Thoracic aorta (tissue), 2 donors: ENCODE data around the gene RXRG. TPM values are rescaled to one million over a fixed set of nuclear protein-coding genes. Genes with fewer than 3 reads are reported as not detected.

Source experiments
- ATAC-seq: fragments of 150-250 bp; one replicate; pipeline ENCODE4 v1.8.0; 2017; ENCODE audit warnings: low read depth; ENCODE audit not compliant: insufficient number of reproducible peaks, low FRiP score
- DNase-seq: peaks from one replicate; pipeline ENCODE4 v3.0.0-alpha.2; 2020; ENCODE audit warnings: low spot score
- H3K27ac ChIP-seq, 2 donors: fragments of 200-600 bp; sonication (generic); 1 replicate in 1 of 2; 2 replicates in 1 of 2; pipeline ENCODE4 v1.5.1; 2016; ENCODE audit warnings: mild to moderate bottlenecking in 2 of 2, moderate library complexity in 2 of 2
- H3K27me3 ChIP-seq: fragments of 200-600 bp; sonication (generic); replicated peaks from 2 replicates; pipeline ENCODE4 v1.6.0; 2016; ENCODE audit warnings: mild to moderate bottlenecking; ENCODE audit not compliant: insufficient read depth
- H3K36me3 ChIP-seq: fragments of 200-600 bp; sonication (generic); one replicate; pipeline ENCODE4 v1.5.1; 2016
- H3K4me1 ChIP-seq, 2 donors: fragments of 200-600 bp; sonication (generic); 1 replicate in 1 of 2; 2 replicates in 1 of 2; pipeline versions ENCODE4 v1.5.1 to v1.6.0; 2016; ENCODE audit warnings: low read depth in 2 of 2, mild to moderate bottlenecking in 1 of 2; ENCODE audit not compliant: control insufficient read depth in 1 of 2
- H3K4me3 ChIP-seq: fragments of 200-600 bp; sonication (generic); 2 replicates; pipeline ENCODE4 v1.5.1; 2016; ENCODE audit warnings: mild to moderate bottlenecking
- H3K9me3 ChIP-seq: fragments of 200-600 bp; sonication (generic); 2 replicates; pipeline ENCODE4 v1.5.1; 2016
- total RNA-seq, 2 donors: library from RNA; depleted of rRNA; stranded (reverse); fragments of >200 nt; gene quantifications; one replicate each; pipeline versions ENCODE4 v1.1.0 to v1.2.3, GENCODE V29; 2016
- TF ChIP-seq, protein P1 (sequence below): fragments of 200-600 bp; sonication (generic); IDR thresholded peaks from one replicate; pipeline ENCODE4 v1.5.1; 2019; ENCODE audit warnings: antibody characterized with exemption

The RXRG gene
- total RNA-seq, 2 donors from 2014 or later = 2.8 TPM; not detected in 1

DNA sequence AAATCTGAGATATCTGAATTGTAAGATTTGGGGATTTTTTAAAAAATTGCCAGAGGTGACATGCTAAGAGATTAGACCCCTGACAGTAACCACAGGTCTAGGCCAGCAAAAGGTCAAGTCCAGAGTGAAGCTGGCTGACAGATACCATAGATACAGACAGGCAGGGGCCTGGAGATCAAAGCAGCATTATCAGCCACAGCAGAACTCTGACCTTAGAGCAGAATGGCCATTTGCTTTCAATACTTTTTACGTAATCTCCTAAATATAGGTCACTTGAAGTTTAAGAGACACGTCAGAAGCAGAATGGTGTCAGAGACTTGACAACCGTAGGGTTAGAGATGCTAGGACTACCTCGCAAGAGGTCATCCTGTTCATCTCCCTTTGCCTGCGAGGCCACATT lies 40.8 kb upstream of the RXRG start:
- Histone ChIP-seq H3K27me3 (no peaks in the 10 kb centered on the region), H3K4me1 (no peaks in the 10 kb centered on the region), H3K9me3 (no peaks in the 10 kb centered on the region), H3K4me3 (no peak overlapping the region), H3K27ac (no peak overlapping the region), H3K36me3 (no peaks in the 10 kb centered on the region)
- ATAC-seq = no peak
- TF ChIP-seq, protein P1, sequence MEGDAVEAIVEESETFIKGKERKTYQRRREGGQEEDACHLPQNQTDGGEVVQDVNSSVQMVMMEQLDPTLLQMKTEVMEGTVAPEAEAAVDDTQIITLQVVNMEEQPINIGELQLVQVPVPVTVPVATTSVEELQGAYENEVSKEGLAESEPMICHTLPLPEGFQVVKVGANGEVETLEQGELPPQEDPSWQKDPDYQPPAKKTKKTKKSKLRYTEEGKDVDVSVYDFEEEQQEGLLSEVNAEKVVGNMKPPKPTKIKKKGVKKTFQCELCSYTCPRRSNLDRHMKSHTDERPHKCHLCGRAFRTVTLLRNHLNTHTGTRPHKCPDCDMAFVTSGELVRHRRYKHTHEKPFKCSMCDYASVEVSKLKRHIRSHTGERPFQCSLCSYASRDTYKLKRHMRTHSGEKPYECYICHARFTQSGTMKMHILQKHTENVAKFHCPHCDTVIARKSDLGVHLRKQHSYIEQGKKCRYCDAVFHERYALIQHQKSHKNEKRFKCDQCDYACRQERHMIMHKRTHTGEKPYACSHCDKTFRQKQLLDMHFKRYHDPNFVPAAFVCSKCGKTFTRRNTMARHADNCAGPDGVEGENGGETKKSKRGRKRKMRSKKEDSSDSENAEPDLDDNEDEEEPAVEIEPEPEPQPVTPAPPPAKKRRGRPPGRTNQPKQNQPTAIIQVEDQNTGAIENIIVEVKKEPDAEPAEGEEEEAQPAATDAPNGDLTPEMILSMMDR = no peak
- DNase-seq = no peak

DNA sequence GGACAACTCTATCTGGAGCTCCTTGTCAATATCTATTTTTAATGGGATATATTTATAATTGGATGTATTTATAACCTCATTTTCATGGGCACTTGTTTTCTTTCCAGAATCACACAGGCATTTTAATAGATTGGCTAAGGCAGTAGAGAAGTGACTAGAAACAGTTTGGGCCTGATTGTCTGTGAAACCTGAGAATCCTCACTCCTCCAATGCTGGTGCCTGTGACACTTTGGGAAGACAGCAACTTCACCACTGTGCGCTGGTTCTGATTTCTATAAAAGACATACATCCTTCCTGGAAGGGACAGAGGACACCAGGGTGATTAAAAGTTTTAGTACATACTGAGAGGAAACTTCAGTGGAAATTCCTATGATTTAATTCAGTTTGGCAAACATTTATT lies 39.6 kb upstream of the RXRG start:
- Histone ChIP-seq H3K27me3 (no peaks in the 10 kb centered on the region), H3K27ac (no peak overlapping the region), H3K4me3 (no peak overlapping the region), H3K4me1 (no peaks in the 10 kb centered on the region), H3K9me3 (no peaks in the 10 kb centered on the region), H3K36me3 (no peaks in the 10 kb centered on the region)
- ATAC-seq = no peak
- DNase-seq = no peak
- TF ChIP-seq, protein P1 = no peak

DNA sequence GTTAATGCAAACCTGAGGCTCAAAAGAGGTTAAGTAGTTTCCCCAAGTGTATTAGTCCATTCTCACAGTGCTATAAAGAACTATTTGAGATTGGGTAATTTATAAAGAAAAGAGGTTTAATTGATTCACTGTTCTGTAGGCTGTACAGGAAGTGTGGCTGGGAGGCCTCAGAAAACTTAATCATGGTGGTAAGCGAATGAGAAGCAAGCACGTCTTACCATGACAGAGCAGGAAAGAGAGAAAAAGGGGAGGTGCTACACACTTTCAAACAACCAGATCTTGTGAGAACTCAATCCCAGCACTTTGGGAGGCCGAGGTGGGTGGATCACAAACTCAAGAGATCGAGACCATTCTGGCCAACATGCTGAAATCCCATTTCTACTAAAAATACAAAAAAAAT lies 38.5 kb upstream of the RXRG start:
- ATAC-seq (no peak), DNase-seq (no peak)
- H3K27ac ChIP-seq = no peak overlapping the region
- TF ChIP-seq, protein P1 = no peak
- H3K36me3 ChIP-seq = no peaks in the 10 kb centered on the region
- no peaks in the 10 kb centered on the region for H3K4me1 ChIP-seq
- H3K27me3 ChIP-seq = no peaks in the 10 kb centered on the region
- H3K4me3 ChIP-seq = no peak overlapping the region
- H3K9me3 ChIP-seq = no peaks in the 10 kb centered on the region

DNA sequence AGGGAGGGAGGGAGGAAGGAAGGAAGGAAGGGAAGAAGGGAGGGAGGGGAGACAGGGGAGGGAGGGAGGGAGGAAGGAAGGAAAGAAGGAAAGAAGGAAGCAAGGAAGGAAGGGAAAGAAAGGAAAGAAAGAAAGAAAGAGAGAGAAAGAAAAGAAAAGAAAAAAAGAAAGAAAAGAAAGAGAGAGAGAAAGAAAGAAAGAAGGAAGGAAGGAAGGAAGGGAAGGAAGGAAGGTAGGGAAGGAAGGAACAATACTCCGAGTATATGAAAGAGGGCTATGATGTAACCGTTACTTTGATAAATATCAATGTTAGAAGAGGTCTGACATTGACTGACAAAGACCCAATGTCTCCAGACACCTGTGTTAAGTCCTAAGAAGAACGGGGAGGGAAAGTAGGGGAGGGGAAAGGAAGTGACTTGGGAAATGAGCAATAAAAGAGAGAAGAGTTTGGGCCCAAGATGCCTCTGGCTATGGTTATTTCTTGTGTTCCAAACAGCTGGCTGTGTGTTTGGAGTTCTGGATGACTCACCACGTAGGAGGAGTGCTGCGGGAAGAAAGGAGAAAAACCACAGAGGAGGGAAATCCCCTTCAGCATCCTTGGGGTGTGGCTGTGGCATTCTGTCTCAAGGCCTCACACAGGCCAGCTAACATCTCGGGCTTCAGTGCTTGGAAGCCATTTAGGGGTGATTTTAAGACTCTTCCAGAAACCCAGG lies 37.0 kb upstream of the RXRG start:
- TF ChIP-seq, protein P1 = no peak
- no peaks in the 10 kb centered on the region for H3K9me3 ChIP-seq
- H3K4me1 ChIP-seq = no peaks in the 10 kb centered on the region
- ATAC-seq (no peak), DNase-seq (peak; percentile 7)
- no peaks in the 10 kb centered on the region for H3K27me3 ChIP-seq
- H3K36me3 ChIP-seq = no peaks in the 10 kb centered on the region
- H3K4me3 ChIP-seq = no peak overlapping the region
- no peak overlapping the region for H3K27ac ChIP-seq

DNA sequence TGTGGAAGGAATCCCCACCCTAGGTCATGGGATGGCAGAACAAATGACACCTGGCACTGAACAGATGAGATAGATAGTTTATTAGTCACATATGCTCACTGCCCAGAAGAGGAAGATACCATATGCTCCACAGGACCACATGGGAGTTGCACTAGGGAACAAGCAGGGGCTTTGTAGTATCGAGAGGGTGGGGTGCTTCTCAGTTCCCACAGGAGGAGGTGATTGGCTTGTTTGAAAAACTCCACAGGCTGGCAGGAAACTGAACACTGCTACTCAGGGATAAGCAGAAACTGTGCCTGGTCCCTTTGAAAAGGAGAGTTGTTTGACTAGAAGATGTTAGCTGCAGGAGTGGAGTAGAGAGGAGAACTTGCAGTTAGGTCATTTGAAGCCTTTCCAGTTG lies 31.9 kb upstream of the RXRG start:
- Histone ChIP-seq H3K4me1 (no peaks in the 10 kb centered on the region), H3K27ac (no peak overlapping the region), H3K36me3 (no peaks in the 10 kb centered on the region), H3K4me3 (no peak overlapping the region), H3K9me3 (no peaks in the 10 kb centered on the region), H3K27me3 (no peaks in the 10 kb centered on the region)
- TF ChIP-seq, protein P1 = no peak
- ATAC-seq (no peak), DNase-seq (no peak)
